Epidermal melanocyte (primary cell): ENCODE data around the gene ALG12.
"Not testable (repeated sequence)": the region's sequence is repeated elsewhere in the genome, so short reads cannot be mapped to it uniquely, and the experiment has no call there.

Experiments used
- DNase-seq: peaks from one replicate; pipeline ENCODE4 v3.0.0; 2011; ENCODE audit warnings: low spot score; ENCODE audit not compliant: insufficient read length

ALG12 gene

GRCh38 chr22:49869086-49869830 is 49.0 kb downstream of the ALG12 start:
- DNase-seq, result no peak

GRCh38 chr22:49867303-49868265 is 50.7 kb downstream of the ALG12 start:
- no peak for DNase-seq

GRCh38 chr22:49866646-49867045 is 51.6 kb downstream of the ALG12 start:
- no peak for DNase-seq

- DNase-seq, result no peak
Measured at GRCh38 chr22:49866134-49866533, 52.1 kb downstream of the ALG12 start.

GRCh38 chr22:49865156-49865555 is 53.1 kb downstream of the ALG12 start:
- DNase-seq, result no peak

- no peak for DNase-seq
Measured at GRCh38 chr22:49863931-49864330, 54.3 kb downstream of the ALG12 start.

GRCh38 chr22:49862496-49862776 is 55.8 kb downstream of the ALG12 start:
- DNase-seq, result no peak

- no peak for DNase-seq
Measured at GRCh38 chr22:49861642-49862495, 56.4 kb downstream of the ALG12 start.

- DNase-seq, result no peak
Measured at GRCh38 chr22:49858827-49859226, 59.4 kb downstream of the ALG12 start.

GRCh38 chr22:49856766-49857618 is 61.2 kb downstream of the ALG12 start:
- DNase-seq, result no peak

- DNase-seq, result no peak
Measured at GRCh38 chr22:49856343-49856742, 61.9 kb downstream of the ALG12 start.

GRCh38 chr22:49855251-49855911 is 62.9 kb downstream of the ALG12 start:
- DNase-seq, result no peak

GRCh38 chr22:49853981-49854831 is 64.0 kb downstream of the ALG12 start:
- DNase-seq, result no peak

- peak; percentile 98 for DNase-seq
Measured at GRCh38 chr22:49852898-49853894, 65.0 kb downstream of the ALG12 start, which contains the start of gene ZBED4. ZBED4 (plus strand) TSS chr22:49853844; CDS start chr22:49883663, 29,819 bp downstream.

- DNase-seq, result not testable (repeated sequence)
Measured at GRCh38 chr22:49852568-49852897, 65.7 kb downstream of the ALG12 start.

- no peak for DNase-seq
Measured at GRCh38 chr22:49850959-49851802, 67.1 kb downstream of the ALG12 start.
